GM18909 (cell line): ENCODE measurements around the gene SYT8.

Experiments
- ATAC-seq: cut with Tn5 transposase; IDR thresholded peaks from one replicate; pipeline ENCODE4 v1.9.1; 2021; ENCODE audit warnings: mild to moderate bottlenecking; ENCODE audit not compliant: unreplicated experiment, poor library complexity

The SYT8 gene

DNA sequence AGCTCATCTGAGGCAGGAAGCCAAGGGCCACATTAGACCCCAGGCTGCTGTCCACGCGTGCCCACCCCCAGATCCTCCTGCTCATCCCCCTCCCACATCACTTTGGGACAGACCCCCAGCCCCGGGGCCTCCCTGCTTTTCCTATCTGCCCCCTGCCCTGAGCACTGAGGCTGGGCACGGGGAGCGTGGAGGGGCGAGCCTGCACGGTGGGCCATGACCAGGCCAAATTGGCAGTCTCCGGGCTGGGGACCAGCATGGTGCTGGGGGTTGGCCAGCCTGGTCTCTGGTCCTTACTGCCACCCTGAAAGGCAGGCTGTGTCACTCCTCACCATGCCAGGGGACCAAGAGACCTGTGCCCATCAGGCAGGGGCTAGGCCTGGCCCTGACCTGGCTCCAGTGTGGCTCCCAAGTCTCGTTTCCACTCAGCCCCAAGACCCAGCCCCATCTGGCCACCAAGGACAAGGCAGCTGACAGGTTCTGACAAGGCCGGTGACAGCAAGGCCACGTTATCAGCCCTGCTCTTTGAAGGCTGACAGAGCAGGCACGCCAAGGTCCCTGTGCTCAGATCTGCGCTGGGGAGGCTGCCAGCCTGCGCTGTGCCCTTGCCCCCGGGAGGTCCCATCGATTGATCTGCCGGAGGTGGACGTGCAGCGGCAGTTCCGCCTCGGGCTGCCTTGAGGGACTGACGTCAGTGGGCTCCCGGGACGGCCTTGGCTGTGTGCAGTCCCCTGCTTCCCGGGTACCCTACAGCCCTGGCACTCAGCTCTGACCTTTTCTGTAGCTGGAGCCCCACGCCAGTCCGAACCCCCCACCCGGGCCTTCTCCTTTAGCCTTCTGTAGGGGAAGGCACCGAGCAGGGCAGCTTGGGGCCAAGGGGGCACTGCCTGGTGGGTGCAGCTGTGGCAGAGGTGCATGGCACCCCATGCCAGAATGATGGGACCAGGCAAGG lies 7.6 kb downstream of the SYT8 start:
- ATAC-seq, result no peak

DNA sequence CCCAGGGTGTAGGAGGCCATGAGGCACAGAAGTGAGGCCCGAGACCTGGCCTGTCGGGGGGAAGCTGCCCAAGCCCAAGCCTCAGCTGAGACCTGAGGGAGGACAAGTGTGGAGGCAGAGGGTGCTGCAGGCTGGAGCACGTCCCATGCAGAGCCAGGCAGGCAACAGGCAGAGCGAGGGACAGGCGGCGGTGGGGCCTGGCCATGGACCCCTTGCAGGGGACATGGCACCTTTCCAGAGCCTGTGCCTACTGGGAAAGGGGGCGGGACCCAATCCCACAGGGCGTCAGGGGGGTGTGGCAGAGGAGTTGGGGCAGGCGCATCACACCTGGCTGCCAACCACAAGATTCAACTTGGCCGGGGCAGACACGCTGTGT lies 8.3 kb downstream of the SYT8 start:
- no peak for ATAC-seq

DNA sequence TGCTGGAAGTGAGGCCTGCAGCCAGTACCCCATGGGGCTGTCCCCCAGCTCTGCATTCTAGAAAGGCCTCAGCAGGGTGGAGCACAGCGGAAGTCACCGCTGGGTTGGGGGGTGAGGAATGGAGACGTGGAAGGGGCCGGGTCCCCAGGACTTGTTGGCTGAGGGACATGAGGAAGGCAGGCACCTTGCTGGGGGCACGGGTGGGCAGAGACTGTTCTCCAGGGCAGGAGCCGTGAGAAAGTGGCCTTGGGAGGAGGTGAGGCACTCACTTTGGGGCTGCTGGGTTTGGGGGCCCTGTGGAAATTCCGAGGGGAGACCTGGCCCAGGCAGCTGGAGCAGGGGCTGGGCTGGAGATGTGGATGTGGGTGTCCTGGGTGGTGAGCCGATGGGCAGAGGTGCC lies 9.0 kb downstream of the SYT8 start:
- no peak for ATAC-seq

DNA sequence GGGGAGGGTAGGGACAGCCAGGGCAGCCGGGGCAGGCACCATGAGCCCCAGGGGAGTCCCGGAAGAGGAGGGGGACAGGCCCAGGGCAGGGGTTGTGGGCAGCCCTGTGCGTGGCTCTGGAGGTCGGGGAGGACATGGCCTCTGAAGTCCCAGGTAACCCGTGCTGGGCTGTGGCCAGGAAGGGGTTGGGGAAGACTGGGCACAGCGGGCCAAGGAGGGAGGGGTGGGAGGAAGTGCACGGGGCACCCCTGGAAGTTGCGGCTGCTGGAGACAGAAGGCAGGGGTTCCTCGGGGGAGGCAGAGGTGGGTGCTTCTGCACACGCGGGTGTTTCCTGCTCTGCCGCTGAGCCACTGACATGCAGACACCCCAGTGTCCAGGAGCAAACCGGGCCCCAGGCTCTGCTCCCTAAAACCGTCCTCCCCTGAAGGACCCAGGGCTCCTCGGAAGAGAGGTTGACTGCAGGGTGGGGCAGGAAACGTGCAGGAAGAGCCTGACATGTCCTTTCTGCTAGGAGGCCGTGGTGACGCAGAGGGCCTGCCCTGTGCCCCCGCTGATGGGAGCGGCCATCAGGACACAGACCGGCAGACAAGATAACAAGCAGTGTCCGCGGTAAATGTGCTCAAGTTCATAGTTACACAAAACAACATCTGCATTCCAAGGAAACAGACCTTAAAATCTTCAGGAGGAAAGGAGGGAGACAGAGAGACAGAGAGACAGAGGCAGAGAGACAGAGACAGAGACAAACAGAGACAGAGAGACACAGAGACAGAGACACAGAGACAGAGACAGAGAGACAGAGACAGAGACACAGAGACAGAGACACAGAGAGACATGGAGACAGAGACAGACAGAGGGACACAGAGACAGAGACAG lies 9.7 kb downstream of the SYT8 start:
- ATAC-seq, result no peak

DNA sequence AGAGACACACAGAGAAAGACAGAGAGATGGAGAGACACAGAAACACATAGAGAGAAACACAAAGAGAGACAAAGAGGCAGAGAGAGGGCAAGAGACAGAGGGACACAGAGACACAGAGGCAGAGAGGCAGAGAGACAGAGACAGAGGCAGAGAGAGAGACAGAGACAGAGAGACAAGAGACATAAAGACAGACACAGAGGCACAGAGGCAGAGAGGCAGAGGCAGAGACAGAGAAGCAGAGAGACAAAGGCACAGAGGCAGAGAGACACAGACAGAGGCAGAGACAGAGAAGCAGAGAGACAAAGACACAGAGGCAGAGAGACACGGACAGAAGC lies 10.3 kb downstream of the SYT8 start:
- ATAC-seq, result no peak

DNA sequence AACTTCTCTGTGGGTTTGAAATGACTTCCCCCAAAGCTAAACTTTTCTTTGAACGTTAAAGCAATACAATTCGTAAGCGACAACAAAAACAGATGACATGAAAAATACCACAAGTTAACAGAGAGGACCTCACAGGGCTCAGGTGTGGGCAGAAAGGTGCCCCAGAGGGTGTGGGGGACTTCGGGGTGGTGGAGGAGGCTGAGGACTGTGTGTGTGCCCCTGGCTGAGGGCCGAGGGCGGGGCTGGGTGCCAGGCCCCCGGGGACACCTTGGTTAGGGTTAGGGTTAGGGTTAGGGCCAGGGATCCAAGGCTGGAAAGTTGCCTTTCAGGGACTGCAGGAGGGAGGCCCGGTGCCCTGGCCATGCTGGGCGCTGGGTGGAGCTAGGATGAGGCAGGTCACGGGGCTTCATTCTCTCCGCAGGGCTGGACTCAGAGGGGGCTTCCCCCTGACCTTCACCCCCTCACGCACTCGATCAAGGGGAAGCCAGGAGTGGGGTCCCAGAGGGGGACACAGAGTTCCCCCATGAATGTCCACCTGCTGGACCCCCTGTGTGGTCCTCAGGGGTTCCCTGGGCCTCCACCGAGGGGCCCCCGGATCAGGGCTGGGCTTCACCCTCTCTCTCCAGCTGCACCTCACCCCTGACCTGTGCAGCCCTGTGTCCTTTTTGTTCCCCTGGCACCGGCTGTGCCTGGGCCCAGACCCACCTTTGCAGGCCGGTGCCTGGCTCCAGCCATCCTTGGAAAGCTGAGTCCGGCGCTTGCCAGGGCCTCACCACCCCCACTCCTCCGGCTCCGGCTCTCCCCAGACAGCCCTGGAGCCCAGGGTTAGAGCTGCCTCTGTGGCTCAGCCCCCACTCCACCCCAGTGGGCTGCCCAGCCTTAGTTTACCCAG lies 11.0 kb downstream of the SYT8 start:
- no peak for ATAC-seq

DNA sequence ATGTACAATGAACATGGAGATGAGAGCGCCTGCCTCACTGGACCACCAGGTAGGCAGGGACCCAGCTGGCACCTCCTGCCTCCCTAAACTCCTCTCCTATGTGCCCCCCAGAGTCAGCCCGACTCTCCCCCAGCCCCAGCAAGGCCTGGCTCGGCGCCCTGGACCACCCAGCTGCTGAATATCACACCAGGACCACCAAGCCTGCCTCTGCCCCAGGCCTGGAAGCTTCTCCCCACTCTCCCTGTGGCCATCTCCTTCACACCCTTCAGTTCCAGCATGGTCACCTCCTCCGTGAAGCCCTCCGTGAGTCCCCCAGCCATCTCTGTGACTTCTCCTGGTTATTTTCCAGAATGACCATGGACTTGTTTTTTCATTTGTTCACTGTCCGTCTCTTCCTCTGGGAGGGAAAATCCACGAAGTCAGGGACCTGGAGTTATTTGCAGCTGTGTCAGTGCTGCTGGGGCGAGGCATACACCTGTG lies 11.7 kb downstream of the SYT8 start:
- ATAC-seq, result no peak

DNA sequence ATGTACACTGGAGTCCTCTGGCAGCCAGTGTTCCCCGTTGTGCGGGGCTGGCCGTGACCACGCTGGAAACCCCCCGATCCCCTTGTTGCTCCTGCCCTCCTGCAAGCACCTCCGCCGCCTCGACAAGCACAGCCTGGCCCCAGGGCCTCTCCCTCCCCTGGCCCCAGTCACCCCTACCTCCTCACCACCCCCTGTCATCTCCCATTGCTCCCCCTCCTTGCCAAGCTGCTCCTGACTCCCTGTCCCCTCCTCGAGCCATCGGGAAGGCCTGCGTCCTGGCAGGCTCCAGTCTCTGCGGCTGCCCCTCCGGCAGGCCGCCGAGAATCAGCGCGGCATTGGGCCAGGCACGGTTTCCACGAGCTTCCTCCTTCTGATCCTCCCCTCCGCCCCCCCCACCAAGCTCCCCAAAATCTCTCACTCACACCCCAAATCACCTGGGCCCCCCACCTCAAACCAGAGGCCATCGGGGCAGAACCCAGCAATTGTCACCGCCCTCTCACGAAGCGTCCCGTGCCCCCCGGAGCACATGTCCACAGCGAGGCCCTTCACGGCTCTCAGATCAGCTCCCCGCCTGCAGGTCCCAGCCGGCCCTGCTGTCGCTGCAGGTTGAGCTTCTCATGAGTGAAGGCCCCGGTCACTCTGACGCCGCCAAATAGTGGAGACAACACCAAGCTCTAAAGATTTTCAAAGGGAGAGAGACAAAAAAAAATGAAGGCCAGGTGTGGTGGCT lies 12.4 kb downstream of the SYT8 start:
- ATAC-seq, result no peak

DNA sequence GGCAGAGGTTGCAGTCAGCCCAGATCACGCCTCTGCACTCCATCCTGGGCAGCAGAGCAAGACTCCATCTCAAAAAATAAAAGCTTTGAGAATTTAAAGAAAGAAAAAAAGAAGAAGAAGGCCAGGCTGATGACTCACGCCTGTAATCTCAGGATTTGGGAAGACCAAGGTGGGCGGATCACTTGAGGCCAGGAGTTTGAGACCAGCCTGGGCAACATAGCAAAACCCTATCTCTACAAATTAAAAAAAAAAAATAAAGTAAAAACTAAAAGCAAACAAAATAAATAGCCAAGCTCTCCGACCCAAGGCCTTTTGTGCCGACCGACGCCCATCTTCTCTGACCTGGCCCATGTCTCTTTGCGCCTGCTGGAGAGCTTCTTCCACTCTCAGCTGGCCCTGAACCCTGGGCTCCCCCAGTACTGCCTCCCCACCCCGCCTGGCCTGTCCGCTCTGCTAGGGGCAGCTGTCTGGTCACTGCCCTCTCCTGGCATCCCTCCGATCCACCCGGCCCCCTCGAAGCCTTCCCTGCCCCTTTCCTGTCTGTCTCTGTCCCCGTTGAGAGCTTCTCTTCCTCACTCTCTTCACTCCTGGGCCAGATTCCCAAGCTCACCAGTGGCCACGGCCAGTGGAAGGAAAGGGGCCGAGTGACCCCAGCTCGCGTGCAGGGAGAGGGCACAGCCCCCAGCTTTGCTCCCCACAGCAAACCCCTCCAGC lies 13.3 kb downstream of the SYT8 start:
- no peak for ATAC-seq

DNA sequence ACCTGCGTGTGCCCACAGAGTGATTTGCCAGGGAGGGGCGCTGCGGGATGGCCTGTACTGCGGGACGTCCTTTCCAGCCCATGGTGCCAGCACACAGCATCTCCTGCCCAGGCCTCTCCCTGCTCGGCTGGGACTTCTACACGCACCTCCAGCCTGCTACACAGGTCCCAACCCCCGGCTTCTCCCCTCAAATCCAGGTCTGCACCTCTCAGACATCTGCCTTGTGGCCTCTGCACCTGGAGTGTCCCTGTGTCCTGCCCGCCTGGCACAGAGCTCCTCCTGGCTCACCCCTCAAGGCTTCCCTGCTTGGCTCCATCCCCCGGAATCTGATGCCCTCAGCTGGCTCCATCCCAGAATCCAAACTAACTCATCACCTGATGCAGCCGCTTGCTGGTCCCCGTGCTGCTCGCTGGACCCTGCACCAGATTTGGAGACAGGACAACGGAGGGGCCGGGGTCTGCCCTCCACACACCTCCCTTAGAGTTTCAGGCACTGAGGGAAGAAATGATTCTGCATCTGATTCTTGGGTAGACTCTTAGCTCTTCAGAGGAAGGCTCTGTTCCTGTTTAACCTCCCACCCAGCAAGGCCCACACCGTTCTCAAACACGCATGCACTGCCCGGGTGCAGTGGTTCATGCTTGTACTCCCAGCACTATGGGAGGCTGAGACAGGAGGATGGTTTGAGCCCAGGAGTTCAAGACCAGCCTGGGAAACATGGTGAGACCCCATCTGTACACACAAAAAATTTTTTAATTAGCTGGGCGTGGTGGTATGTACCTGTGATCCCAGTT lies 14.0 kb downstream of the SYT8 start:
- no peak for ATAC-seq

DNA sequence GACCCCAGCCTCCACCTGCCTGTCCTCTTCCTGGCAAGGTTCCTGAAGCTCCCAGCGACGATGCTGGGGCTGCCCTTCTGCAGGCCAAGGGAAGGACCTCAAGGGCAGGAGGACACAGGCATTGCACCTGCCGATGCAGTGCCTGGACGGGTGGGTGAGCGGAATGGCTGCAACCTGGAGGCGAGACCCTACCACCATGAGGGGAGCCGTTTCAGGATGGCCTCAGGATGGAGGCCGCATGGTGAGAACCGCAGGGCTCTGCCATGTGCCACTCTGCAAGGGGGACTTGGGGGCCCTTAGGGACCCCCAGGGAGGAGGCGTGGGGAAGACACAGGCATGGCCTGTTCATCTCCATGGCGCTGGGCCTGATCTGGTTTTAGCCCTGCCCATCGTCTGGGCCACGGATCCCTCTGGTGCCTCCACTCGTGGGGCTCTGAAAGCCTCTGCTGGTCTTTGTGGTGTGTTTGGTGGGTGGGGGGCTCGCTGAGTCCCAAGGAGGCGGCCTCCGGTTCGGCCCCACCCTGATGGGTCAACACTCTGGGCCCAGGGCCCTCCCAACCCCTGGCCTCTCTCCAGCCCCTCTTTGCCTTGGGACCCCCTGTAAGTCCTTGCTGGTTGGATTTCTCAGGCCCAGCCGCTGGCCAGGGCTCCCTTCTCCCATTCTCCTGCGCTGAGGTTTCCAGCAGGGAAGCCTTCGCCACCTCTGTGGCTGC lies 16.8 kb downstream of the SYT8 start:
- no peak for ATAC-seq

DNA sequence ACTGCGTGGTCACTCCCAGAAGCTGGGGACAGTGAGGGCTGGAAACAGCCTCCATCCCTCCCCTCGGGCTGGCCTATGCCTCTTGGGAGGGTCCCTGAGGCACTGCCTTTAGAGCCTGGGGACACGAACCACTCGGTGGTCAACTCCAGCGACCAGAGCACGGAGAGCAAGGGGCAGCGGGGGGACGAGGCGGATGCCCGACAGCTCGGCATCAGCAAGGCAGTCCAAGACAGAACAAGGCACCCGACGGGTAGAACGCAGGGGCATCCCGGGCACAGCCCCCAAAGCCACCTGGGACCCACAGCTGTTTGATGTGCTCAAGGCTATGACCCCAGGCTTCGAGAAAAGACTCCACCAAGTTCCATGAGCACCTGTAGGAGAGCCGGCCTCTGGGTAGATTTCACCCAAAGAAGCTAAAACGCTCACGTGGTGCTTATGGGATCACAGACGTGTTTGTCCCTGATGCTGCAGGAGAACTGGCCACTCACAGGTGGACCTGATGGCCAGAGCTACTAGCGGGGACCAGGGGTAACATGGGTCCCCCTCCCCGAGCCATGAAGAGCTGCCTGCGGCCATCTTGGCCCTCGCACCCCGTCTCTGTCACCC lies 17.6 kb downstream of the SYT8 start:
- peak; percentile 2 for ATAC-seq

DNA sequence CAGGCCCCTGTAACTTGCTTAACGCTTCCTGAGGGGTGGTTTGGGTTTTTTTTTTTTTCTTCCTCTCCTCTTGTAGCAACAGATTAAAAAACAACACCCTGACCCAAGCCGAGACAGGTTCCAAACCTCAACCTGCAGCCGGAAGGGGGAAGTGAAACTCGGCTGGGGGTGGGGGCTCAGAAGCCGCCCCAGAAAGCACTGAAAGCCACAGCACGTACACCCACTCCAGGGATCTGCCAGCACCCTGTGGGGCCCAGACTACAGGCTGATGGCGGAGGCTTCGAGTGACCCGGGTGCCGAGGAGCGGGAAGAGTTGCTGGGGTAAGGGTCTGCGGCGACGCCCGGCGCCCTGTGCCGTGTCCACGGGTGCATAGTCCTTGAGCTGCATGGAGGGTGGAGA lies 18.1 kb downstream of the SYT8 start, which contains the start of gene LSP1:
Gene LSP1, plus strand, starts transcription at position 208 of the 400 bp plus-strand sequence. Its CDS starts 61 bp downstream, at position 269.
- ATAC-seq, result peak; percentile 52

DNA sequence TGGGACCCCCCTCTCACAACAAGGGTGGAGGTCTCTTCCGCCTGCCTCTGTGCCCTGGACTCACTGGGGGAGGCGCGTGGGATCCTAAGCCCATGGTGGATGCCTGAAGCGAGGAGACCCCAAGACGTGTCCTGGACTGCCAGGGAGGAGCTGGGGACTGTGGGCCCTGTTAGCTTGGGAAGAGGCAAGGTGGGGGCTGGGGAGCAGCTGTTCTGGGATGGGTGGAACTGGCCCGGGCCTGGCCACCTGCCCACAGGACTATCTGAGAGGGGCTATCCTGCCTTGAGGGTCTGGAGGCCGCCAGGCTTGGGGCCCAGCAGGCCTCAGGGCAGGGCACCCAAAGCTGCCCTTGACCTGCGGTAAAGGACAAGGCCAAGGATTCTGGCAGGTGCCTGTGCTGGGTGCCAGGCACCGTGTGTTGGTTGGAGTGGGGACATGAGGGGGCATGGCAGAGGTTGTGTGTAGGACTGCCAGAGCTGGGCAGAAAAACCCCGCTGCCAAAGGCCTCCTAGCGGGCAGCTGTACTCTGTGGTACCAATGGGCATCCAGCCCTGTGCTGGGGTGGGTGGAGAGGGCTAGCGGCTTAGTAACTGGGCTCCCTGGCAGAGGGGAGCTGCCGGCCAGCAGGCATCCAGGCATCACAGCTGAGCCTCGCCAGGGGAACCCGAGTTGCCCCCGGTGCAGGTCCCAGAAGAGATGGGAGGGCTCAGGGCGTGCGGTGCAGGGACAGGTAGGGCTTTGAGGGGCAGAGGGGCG lies 18.8 kb downstream of the SYT8 start:
- ATAC-seq, result no peak

DNA sequence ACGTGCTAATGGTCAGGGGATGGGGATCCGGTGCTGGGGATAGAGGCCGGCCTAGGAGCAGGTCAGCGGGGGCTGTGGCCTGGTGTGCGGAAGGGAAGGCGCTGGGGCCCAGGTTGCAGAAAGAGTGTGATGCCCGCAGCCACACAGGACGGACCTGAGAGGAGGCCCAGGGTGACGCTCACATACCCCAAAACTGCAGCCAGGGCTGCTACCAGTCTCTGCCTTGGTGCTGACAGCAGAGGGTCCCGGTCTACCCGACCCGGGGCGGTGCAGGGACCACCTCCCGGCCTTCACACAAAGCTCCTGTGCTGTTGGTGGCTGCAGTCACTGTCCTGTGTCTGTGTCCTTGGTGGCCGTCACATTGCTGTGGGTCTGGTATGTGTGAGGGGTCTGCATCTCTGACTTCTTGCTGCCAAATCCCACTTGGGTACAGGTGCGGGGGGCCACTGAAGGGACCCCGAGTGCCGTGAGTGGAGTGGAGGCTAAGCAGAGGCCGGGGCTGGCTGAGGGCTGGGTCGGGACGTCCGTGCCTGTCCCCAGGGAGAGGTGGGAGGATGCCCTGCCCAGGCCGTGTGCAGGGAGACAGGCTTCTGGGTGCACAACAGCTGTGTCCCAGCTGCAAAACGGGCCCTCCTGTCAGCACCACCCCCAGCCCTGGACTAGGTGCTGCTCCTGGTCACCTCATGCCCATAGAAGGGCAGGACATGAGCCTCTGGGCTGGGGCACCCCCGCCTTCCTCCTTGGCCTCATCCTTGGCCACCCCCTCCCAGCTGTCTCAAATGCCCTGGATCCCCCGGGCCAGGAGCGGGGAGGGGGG lies 19.6 kb downstream of the SYT8 start:
- peak; percentile 32 for ATAC-seq
